ENCODE measurements around the gene ATP4B.

ATP4B gene

DNA sequence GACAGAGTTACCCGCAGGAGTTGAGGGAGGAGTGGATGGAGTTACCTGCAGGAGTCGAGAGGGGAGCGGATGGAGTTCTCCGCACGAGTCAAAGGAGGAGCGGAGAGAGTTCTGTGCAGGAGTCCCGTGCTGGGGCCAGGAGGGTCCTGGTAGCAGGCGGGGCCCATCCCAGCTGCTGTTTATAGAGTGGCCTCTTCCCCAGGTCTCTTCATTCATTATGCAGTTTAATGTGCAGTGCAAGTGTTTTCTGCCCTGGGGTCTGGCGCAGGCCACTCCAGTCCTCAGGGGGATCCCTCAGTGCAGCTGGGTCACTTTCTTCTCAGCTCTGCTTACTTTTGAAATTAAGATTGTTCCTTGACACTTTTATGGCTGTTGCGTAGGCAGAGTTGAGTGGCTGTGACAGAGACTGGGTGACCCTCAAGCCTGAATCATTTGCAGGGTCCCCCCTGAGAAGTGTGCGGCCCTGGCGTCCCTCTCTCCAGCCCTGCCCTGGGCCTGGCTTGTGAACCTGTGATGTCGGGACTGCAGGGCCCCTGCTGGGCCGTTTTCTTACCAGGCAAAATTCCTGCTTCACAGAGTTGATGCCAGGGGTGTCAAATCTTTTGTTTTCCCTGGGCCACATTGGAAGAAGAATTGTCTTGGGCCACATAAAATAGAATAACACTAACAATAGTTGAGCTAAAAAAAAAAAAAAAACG lies 55.6 kb downstream of the ATP4B start:
- no peak for DNase-seq (ENCODE audit: low read depth in 1 of 2, low spot score in 1 of 2)
- in situ Hi-C loops (cut with HindIII; ENCODE audit: low pct_unique_long_range_greater_than_20kb, low sequenced_read_pairs): no loop called here
- TF ChIP-seq JUND (IDR thresholded peaks at IDR 0.05; ENCODE audit: low read depth): no peak

DNA sequence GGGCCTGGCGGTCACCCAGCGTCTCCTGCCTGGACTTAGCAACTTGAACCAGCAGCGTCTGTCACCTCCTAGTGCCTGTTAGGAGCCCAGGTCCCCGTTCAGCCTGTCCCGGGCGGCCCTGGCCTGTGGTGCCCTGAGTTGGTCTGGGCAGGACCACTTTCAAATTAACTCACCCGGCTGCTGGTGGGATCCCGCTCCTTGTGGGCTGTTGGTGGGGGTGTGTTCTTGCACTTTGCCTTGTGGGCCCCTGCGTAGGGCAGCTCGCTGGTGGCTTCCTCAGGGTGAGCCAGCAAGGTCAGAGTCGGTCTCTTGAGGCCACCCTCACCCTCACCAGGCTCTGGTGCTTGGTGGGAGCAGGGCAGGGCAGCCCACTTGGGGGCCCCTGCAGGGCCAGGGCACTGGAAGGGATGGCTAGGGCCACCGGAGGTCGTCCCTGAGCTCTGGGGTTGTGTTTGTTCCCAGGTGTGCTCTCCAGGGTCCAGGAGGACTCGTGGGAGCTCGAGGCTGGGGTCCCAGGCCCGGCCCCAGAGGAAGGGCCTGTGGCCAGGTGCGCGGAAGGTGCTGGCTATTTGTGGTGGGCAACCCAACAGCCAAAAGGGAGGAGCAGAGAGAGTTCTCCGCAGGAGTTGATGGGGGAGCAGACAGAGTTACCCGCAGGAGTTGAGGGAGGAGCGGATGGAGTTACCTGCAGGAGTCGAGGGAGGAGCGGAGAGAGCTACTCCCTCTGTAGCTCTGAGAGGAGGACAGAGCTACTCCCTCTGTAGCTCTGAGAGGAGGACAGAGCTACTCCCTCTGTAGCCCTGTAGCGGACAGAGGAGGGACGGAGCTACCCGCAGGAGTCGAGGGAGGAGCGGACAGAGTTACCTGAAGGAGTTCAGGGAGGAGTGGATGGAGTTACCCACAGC lies 56.6 kb downstream of the ATP4B start:
- TF ChIP-seq JUND (IDR thresholded peaks at IDR 0.05; ENCODE audit: low read depth): no peak
- DNase-seq (ENCODE audit: low read depth in 1 of 2, low spot score in 1 of 2): no peak
- in situ Hi-C loops (cut with HindIII; ENCODE audit: low pct_unique_long_range_greater_than_20kb, low sequenced_read_pairs): no loop called here

DNA sequence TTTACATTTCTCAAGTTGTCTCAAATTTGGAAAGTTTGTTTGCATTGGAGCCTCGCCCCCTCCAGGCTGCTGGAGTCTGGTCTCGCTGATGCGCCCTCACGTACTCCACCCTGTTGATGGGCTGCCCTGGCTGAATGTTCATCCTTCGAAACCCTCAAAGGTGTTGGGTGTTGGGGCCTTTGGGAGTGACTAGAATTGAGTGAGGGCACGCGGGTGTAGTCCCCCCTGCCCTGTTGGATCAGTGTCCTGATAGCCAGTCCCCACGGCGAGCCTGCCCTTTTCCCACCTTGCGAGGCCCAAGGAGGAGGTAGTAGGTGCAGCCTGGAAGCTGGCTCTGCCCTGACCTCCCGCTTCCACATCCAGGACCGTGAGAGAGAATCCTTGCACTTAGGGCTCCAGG lies 58.6 kb downstream of the ATP4B start:
- TF ChIP-seq JUND (IDR thresholded peaks at IDR 0.05; ENCODE audit: low read depth): no peak
- in situ Hi-C loops (cut with HindIII; ENCODE audit: low pct_unique_long_range_greater_than_20kb, low sequenced_read_pairs): no loop called here
- DNase-seq (ENCODE audit: low read depth in 1 of 2, low spot score in 1 of 2): no peak
